Epithelial cell of proximal tubule (primary cell): ENCODE data around the gene TEPSIN. TPM values are rescaled to one million over a fixed set of nuclear protein-coding genes. Genes with fewer than 3 reads are reported as not detected.
A peak's percentile ranks its signal among the peaks of the same experiment; 100 is the strongest.

Experiments used
- DNase-seq: peaks from one replicate; pipeline ENCODE4 v3.0.0-alpha.2; 2011; ENCODE audit warnings: low read depth
- H3K4me3 ChIP-seq: 2 replicates; pipeline ENCODE4 v1.5.1; 2011; ENCODE audit warnings: low read depth, mild to moderate bottlenecking, low read length
- total RNA-seq: library from RNA; depleted of rRNA; stranded (reverse); fragments of >200 nt; gene quantifications from 2 replicates; pipeline ENCODE4 v1.2.3, GENCODE V29; 2015
- TF ChIP-seq, protein P1 (sequence below): conservative IDR thresholded peaks from 2 replicates; pipeline ENCODE4 v1.5.1; 2012; ENCODE audit warnings: low read depth, mild to moderate bottlenecking, low read length

The TEPSIN gene
- total RNA-seq, 1 donor from 2014 or later: 37.3 TPM

DNA sequence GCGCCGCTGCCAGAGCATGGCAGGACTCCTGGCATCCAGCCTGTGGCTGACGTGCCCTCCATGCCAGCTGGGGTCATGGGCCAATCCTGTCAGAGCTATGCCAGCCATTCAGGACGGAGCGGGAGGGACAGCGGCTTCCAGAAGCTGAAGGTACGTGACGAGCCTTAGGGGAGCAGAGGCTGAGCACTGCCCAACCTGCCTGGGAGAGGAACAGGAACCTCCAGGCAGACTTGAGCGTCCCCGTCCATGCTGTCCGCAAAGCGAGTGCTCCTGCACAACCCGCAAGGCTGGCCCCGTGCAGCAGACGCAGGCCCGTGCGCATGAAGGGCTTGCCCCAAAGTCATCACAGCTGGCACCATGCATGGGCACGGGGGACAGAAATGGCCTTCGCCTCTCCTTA, 21.8 kb upstream of the TEPSIN start:
- TF ChIP-seq, protein P1, sequence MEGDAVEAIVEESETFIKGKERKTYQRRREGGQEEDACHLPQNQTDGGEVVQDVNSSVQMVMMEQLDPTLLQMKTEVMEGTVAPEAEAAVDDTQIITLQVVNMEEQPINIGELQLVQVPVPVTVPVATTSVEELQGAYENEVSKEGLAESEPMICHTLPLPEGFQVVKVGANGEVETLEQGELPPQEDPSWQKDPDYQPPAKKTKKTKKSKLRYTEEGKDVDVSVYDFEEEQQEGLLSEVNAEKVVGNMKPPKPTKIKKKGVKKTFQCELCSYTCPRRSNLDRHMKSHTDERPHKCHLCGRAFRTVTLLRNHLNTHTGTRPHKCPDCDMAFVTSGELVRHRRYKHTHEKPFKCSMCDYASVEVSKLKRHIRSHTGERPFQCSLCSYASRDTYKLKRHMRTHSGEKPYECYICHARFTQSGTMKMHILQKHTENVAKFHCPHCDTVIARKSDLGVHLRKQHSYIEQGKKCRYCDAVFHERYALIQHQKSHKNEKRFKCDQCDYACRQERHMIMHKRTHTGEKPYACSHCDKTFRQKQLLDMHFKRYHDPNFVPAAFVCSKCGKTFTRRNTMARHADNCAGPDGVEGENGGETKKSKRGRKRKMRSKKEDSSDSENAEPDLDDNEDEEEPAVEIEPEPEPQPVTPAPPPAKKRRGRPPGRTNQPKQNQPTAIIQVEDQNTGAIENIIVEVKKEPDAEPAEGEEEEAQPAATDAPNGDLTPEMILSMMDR: no peak
- H3K4me3 ChIP-seq: no peak overlapping the region
- DNase-seq: no peak

DNA sequence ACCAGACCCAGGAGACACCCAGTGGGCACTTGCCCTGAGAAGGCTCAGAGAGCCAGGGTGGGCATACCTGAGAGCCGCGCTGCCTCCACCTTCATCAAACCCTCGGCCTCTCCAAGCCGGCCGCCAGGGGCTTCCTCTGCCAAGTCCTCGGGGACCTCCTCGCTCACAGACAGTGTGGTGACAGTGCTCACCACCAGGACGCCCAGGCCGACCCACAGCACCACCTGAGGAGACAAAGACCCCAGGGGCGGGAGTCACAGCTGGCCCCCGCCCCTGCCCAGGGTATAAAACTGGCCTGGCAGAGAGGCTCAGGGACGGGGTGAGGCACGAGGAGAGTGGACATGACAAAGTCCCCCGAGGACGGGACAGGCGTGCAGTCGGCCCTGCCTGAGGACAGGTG, 21.3 kb upstream of the TEPSIN start:
- no peak overlapping the region for H3K4me3 ChIP-seq
- TF ChIP-seq, protein P1: no peak
- DNase-seq: no peak

DNA sequence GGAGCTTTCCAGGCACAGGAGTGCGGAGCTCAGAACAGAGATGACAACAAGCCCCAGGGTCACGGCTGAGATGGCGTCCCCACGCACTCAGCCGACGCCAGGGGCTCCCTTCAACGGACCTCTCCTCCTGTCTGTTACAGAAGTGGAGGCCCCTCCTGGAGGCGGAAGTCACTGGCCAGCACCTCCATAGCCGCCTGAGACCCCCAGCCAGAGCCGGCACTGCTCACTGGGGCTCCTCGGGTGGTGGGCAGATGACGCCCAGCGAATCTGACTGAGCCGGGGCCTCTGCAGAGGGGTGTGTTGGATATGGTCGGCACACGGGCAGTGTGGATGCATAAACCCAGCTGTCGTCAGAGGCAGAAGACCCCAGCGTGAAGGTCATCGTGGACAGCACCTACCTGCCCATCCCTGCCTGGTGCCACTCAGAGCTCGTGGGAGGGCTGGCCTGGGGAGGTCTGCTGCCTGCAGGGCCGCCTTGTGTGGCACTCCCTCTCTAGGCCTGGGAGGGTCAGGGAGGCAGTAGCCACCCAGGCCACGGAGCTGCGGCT, 20.3 kb upstream of the TEPSIN start:
- no peak for DNase-seq
- TF ChIP-seq, protein P1: no peak
- H3K4me3 ChIP-seq: no peak overlapping the region

DNA sequence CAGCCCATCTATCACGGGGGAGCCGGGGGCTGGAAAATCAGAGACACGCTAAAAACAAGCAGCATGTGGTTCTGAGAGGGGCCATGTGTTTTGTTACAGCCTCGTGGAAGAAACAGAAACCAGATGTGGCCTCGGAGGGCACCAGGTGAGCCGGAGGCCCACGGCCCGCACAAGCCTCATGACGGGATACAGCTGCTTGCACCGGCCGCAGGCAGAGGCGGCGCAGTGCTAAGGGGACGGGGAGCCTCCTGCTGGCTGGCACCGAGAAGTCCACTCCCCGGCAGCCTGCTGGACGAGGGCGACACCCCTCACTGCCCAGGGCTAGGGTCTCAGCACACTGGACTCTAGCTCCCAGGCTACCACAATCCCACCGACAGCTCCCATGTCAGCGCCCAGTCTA, 19.4 kb upstream of the TEPSIN start:
- no peak overlapping the region for H3K4me3 ChIP-seq
- TF ChIP-seq, protein P1: no peak
- no peak for DNase-seq

DNA sequence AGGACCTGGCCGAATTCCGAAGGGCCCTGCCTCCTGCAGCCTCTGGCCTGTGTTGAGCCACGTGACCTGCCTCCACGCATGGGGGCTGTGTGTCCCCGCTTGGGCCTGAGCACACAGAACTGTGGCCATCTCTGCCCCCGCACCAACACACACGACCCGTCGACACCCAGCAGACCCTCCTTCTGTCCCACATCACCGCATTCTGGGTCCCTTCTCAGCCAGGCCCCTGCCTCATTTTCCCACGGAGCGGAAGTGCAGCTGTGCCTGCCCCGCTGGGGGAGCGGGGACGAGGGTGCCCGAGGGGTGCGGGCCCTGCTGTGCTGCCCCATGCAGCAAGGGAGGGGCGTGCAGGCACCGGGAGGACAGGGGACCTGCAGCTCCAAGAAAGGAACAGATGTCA, 18.7 kb upstream of the TEPSIN start:
- no peak overlapping the region for H3K4me3 ChIP-seq
- no peak for DNase-seq
- TF ChIP-seq, protein P1: no peak

DNA sequence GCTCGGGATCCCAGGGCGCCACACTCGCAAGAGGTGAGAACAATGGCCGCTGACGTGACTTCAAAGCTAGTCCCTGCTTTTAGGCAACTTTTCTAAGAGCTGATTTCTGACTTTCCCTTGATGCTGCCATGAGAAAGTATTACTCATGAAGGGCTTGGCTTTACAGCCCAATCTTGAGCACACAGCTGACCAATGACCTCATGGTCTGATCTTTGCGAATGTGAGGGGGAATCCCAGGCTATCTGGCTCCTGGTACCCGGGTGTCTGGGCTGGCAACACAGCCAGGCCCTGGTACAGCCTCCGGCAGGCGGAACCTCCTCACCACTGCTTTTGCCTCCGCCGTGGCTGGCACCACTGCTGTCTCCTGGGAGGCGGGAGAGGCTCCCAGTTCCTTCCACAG, 17.8 kb upstream of the TEPSIN start:
- no peak overlapping the region for H3K4me3 ChIP-seq
- peak; percentile 50 for DNase-seq
- TF ChIP-seq, protein P1: no peak

DNA sequence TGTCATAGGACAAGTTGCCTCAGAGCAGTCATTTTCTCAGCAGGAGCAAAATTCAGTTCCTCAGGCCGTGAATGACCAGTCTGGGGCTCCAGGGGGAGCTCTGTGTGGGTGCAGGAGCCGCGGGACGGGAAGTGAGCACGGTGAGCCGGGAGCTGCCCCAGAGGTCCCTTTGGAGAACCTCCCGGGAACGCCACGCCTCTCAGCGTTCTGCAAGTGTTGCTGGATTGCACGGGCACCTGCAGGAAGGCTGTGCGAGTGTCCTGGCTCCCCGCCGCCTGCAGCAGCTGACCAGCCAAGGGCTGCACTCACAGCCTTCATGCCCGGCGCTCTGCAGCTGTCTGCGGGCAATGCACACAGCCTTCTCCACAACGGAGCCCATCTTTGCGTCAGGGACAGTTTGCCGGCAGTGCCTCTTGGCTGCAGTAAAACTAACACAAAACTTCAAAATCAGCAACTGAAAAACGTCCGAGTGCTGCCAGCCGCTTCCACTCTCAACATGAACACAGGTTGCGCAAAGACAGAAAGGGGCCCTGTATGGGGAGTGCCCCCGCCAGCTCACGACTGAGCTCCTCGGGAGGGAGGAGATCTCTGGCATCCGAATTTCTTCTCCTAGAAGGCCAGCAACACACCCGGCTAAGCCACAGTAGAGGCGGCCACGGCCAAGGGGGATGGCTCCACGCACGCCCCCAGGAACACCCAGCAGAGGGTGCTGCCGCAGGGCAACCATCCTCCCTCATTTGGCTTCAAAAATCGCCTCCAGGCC, 16.3 kb upstream of the TEPSIN start:
- no peak overlapping the region for H3K4me3 ChIP-seq
- no peak for DNase-seq

More for the DNA sequence above, 16.3 kb upstream of the TEPSIN start:
- TF ChIP-seq, protein P1: peak; percentile 68
